Prostate gland (tissue), 2 donors: ENCODE data around the gene C4orf51.

Experiments used
- POLR2AphosphoS5 ChIP-seq: sonication (generic); formaldehyde crosslinking; IDR thresholded peaks from one replicate; pipeline ENCODE4 v1.6.1; 2017; ENCODE audit warnings: antibody characterized with exemption
- TF ChIP-seq, protein P1 (sequence below), 4 experiments: fragments of 200-600 bp in 2 of 4; fragments of 450-650 bp in 2 of 4; sonication (generic) in 2 of 4; IDR thresholded peaks; 1 replicate in 3 of 4; 2 replicates in 1 of 4; pipeline ENCODE4 v1.5.1; 2016 to 2019; ENCODE audit warnings: antibody characterized with exemption in 4 of 4, mild to moderate bottlenecking in 2 of 4, moderate library complexity in 2 of 4

DNA sequence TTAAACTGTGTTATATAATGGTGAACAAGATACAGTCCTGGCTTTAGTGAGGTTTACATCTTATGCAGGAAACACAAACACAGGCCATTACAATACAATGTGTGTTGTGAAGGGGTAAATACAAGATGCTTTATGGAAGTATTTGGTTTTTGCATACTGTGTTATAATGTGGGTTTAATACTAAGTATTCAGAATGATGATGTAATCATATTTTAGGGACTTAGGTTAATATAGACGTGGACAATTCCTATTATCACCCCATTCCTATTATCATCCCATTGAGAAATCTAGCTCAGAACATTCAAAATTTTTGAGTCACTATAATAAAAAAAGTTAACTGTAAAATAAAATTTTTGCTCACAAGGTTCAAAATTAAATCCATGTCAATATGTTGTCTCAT lies 36.7 kb upstream of the C4orf51 start:
- TF ChIP-seq, protein P1, sequence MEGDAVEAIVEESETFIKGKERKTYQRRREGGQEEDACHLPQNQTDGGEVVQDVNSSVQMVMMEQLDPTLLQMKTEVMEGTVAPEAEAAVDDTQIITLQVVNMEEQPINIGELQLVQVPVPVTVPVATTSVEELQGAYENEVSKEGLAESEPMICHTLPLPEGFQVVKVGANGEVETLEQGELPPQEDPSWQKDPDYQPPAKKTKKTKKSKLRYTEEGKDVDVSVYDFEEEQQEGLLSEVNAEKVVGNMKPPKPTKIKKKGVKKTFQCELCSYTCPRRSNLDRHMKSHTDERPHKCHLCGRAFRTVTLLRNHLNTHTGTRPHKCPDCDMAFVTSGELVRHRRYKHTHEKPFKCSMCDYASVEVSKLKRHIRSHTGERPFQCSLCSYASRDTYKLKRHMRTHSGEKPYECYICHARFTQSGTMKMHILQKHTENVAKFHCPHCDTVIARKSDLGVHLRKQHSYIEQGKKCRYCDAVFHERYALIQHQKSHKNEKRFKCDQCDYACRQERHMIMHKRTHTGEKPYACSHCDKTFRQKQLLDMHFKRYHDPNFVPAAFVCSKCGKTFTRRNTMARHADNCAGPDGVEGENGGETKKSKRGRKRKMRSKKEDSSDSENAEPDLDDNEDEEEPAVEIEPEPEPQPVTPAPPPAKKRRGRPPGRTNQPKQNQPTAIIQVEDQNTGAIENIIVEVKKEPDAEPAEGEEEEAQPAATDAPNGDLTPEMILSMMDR (IDR thresholded peaks at IDR 0.05): no peak
- TF ChIP-seq POLR2AphosphoS5: no peak
